Measurements from ENCODE around the gene CREM.
A peak's percentile ranks its signal among the peaks of the same experiment; 100 is the strongest.
"Not testable (repeated sequence)": the region's sequence is repeated elsewhere in the genome, so short reads cannot be mapped to it uniquely, and the experiment has no call there.

Gene CREM

DNA sequence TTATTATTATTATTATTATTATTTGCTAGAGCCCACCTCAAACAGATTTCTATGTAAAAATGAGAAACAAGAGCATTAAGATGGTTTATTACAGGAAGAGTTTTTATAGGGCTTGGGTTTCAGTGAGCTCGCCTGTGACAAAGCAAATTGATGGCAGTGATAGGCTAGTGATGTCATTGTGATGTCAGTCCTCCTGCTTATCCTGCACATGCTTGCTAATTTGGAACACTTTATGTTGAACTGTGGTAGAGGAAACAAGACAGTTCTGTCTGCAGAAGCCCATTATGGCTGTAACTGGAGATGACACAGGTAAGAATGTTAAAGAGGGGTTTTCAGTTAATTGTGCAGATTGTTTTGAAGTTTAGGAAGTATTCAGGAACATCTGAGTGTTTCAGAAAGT lies 68.3 kb downstream of the CREM start:
- no peak for DNase-seq (ENCODE audit: low spot score)

GRCh38 chr10:35195361-35196306 lies 69.0 kb downstream of the CREM start:
- DNase-seq (ENCODE audit: low spot score) = peak; percentile 70

GRCh38 chr10:35200487-35200886 lies 73.8 kb downstream of the CREM start:
- DNase-seq (ENCODE audit: low spot score) = no peak

DNA sequence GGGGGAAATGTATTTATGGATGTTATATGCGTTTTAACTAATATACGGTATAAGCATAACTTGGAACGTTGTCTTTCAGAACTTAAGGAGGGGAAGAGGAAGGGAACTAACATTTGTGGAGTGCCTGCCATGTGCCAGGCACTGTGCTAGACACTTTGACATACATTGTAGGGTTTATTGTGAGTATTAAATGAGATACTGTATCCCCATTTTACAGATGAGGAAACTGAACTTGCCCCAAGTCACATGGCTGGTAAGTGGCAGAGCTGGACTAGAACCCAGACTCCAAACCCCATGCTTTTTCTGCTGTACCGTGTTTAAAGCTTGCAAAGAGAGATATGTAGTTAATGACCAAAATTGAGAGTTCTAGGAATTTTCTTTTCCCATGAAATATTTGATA lies 74.6 kb downstream of the CREM start:
- DNase-seq (ENCODE audit: low spot score) = no peak

DNA sequence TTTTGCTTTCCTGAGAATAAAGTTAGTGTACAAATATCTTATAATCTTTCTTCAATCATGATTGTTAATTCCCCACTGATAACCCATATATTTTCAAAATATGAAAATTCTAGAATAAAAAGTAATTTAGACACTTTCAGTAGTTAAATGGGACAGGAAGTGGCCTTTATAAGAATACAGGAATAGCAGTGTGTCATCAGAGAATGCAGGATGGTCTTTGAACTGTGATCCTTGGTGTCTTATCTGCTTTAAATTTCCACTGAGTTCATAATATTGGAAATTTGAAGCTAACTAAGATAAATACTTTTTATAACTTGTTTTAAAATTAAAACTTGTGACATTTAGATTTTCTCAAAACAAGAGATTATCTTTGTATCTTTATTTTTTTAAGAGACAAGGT lies 75.4 kb downstream of the CREM start:
- DNase-seq (ENCODE audit: low spot score) = no peak

DNA sequence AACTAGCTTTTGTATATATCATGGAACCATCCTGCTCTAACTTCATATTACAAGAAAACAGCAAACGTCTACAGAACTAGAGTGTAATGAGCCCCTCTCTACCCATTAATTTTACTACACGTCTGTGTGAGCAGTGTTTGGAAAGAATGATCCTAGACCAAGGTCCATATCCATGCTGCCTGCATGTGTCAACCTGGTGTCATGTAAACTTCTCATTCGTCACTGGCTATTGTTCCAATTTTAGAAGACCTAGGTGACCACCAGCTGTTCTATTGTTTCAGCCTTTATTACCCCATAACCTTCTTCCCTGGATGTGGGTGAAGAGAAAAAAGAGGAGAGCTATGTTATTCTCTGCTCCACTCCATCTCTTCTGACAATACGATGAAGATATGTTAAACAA lies 77.1 kb downstream of the CREM start:
- no peak for DNase-seq (ENCODE audit: low spot score)

DNA sequence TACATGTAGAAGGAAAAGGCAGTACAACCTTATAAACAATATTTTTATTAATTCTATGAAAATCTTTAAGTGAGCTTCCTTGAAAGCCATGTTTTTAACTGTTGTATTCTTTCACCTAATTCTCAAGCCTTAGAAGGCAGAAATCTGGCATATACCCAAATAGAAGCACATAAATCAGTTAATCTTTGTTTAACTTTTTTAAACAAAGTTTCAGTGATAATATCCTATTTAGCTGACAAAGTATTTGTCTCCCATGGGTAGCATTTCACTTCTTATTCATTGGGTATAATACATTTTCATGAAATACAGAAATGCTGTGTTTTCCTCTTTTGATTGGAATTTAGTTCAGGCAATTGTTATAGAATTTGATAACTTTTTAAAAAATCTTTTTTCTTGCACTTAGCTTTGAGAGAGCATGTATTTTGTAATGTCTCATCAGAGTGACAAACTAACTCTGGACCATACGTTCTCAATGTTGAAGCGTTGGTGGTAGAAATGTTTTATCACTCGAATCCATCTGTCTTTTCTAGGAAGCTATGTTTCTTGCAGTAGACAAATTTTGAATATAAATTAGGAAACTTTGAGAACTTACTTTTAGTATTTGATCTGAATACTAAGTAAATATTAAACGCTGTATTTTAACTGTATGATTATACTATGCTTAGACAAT lies 78.1 kb downstream of the CREM start:
- DNase-seq (ENCODE audit: low spot score) = no peak

GRCh38 chr10:35206274-35206673 lies 79.6 kb downstream of the CREM start:
- DNase-seq (ENCODE audit: low spot score) = no peak

GRCh38 chr10:35208536-35208935 lies 81.9 kb downstream of the CREM start:
- no peak for DNase-seq (ENCODE audit: low spot score)

DNA sequence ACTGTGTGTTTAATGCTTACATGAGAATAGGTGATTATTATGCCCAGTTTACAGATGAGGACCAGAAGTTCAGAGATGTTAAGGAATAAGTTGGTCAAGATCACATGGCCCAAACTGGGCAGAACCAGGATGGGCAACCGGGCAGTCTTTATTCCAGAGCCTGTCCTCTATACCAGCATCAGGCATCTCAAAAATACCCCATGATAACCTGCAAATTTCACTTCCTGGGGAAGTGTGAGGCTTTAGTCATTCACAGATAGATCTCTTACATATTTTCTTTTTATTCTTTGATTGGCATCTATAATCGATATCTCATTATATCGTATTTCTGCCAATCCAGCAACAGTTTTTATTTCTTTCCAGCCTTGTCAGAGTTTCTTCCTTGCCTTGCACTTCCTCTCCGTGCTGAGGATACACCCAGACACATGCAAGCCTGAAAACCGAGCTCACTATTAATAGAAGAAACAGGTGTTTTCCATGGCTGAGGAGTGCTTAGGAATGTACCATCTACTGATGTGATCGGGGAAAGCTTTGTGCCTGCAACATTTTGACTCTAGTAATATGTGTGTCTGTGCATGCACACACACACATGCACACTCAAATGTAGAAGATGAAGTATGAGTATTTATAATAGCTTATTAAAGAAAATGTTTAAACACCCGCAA lies 82.4 kb downstream of the CREM start:
- no peak for DNase-seq (ENCODE audit: low spot score)

GRCh38 chr10:35210961-35211360 lies 84.3 kb downstream of the CREM start:
- DNase-seq (ENCODE audit: low spot score) = no peak

DNA sequence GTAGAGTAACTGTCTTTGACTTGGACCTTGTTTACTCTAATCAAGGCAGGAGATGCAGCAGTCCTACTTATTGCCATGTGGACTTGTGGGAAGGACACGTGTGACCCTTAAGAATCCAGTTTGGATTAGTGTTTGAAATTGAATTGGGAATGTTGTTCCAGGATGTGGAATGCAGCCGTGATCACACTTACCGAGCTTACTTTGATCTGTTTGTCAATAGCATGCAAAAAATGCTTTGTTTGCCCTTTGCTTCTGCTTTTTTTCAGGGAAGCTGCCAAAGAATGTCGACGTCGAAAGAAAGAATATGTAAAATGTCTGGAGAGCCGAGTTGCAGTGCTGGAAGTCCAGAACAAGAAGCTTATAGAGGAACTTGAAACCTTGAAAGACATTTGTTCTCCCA lies 84.7 kb downstream of the CREM start:
- DNase-seq (ENCODE audit: low spot score) = no peak

DNA sequence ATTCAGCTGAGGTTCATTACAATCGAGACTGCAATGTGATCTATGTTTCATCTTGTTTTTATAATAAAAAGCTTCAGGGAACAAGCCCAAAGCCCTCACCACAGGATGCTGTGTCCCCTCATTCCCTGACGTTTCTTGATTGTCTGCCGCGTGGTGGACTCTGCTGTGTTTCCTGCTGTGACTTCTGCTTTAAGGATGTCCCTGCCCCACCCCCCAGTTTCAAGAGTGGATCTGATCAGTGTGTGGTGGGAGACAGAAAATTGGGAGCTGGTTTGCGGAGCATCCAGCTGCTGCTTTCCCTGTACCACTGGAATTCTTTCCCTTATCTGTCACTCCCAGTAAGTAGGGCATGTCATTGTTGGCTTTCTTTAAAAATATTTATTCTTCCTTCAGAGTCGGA lies 86.2 kb downstream of the CREM start:
- no peak for DNase-seq (ENCODE audit: low spot score)

DNA sequence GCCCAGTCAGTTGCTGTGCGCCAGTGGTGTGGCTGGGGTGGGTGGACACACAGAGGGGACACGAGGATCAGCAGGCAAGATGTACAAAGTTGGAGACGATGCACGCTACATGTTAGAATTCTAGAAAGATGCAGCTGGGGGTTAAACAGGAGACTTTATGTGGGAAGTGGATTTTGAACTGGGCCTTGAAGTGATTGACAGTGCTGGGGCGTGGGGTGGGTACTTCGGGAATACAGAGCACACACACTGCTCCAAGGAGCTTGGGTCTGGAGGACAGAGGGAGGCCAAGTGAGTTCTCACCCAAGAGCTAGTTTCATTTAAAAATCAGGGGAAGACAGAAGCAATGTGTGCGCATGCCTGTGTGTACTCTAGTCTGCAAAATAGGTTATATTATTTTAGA lies 87.1 kb downstream of the CREM start:
- no peak for DNase-seq (ENCODE audit: low spot score)

DNA sequence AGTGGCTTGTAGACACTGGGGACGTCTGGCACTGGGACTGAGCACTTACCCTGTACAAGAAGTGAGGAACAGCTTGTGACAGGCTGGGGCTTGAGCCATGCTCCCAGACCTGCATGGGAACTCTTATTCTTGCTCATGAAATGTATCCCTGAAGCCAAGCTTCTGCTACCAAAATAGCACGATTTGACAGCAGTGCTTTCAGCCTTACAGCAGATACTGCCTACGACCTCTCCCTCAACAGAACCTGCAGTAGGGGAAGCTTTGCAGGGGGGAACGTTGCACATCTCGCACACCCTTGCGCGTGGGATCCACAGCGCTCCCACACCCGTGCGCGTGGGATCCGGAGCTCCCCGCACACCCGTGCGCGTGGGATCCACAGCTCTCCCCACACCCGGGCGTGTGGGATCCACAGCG lies 88.0 kb downstream of the CREM start:
- DNase-seq (ENCODE audit: low spot score) = no peak

GRCh38 chr10:35215107-35215506 lies 88.5 kb downstream of the CREM start:
- DNase-seq (ENCODE audit: low spot score) = no peak

GRCh38 chr10:35216303-35216905 lies 89.8 kb downstream of the CREM start:
- no peak for DNase-seq (ENCODE audit: low spot score)

DNA sequence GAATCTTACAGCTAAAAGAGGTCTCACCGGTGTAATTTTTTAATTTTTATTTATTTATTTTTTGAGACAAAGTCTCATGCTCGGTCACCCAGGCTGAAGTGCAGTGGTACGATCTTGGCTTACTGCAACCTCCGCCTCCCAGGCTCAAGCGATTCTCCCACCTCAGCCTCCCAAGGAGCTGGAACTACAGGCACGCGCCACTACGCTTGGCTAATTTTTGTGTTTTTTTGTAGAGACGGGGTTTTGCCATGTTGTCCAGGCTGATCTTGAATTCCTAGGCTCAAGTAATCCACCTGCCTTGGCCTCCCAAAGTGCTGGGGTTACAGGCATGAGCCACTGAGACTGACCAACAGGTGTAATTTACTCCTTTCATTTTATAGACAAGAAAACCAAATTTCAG lies 90.3 kb downstream of the CREM start:
- not testable (repeated sequence) for DNase-seq (ENCODE audit: low spot score)

GRCh38 chr10:35217455-35217854 lies 90.8 kb downstream of the CREM start:
- DNase-seq (ENCODE audit: low spot score) = no peak

DNA sequence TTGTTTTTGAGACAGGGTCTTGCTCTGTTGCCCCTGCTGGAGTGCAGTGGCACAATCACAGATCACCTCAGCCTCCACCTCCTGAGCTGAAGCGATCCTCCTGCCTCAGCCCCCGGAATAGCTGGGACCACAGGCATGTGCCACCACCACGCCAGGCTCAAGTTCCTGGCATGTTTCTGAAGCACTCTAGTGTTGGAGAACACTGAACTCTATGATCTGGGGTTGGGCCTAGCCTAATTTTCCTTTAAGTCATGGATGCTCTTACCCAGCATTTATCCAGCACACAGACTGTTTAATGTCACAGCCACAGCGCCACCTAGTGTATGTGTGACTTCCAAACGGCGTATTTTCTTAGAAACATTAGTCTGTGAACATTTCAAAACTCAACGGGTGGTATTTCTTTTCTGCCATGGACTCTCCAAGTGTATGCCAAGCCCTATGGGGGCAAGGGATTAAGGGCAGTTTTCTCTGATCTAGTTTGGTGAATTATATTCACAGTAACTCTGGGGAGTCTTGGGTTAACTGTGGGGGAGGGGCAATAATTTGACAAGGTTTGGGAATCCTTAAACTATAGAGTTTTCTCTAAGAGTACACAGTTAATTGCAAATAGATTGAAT lies 91.8 kb downstream of the CREM start:
- peak; percentile 78 for DNase-seq (ENCODE audit: low spot score)

DNA sequence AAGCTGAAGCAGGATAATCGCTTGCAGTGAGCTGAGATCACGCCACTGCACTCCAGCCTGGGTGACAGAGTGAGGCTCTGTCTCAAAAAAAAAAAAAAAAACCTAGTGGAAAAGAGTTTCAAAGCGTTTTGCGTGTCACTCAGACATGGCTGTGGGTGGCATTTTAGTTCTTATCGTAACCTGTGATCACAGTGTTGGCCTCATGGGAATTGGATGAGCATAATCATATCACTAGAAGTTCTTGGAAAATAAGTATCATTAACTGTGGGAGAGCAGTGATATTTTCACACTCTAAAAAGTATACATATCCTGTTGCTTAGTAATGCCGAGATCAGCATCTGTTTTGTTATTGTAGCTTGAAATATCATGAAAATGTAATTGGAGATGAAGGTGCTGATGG lies 92.6 kb downstream of the CREM start:
- no peak for DNase-seq (ENCODE audit: low spot score)
